Esophagus muscularis mucosa (tissue), 3 donors: ENCODE results near the gene SLC24A3.

ENCODE experiments used
- POLR2A ChIP-seq: fragments of 450-650 bp; IDR thresholded peaks from one replicate; pipeline ENCODE4 v1.6.1; 2017; ENCODE audit warnings: antibody characterized with exemption, moderate library complexity, mild to moderate bottlenecking, low read depth
- TF ChIP-seq, protein P1 (sequence below), 3 experiments: fragments of 200-600 bp in 2 of 3; fragments of 450-650 bp in 1 of 3; sonication (generic) in 2 of 3; IDR thresholded peaks; one replicate each; pipeline ENCODE4 v1.5.1; 2017 to 2019; ENCODE audit warnings: antibody characterized with exemption in 3 of 3, mild to moderate bottlenecking in 2 of 3, moderate library complexity in 1 of 3

DNA sequence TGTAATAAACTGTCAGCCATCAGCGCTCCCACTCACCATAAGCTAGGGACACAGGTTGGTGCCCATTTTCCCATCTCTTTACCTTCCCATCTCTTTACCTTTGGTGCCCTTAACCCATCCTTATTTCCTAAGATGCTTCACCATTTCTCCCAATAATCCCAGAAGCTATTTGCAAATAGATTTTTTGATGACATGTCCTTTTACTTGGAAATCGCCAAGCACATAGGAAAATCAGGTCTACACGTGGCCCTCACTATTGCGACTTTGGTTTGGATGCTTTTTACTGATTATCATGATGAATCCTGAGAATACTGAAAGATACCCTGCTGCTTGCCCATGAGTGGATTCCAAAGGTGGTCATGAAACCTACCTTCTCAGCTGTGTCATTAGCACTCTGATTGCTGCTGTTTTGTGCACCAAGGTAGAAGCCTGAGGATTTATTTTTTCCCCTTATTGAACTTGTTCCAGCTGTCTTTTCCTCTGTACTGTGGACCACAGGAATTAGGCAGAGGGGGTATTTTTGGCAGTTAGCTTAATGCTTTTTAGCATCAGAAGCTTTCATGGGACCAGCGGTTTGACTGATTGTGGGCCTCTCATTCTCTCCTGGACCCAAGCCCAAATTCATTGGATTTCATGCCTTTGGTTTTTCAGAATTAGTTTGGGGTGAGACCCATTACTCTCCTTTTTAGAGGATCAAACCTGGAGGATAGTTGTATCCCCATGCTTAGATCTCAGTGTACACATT is 316.0 kb downstream of the SLC24A3 start:
- TF ChIP-seq POLR2A, result no peak
- TF ChIP-seq, protein P1, sequence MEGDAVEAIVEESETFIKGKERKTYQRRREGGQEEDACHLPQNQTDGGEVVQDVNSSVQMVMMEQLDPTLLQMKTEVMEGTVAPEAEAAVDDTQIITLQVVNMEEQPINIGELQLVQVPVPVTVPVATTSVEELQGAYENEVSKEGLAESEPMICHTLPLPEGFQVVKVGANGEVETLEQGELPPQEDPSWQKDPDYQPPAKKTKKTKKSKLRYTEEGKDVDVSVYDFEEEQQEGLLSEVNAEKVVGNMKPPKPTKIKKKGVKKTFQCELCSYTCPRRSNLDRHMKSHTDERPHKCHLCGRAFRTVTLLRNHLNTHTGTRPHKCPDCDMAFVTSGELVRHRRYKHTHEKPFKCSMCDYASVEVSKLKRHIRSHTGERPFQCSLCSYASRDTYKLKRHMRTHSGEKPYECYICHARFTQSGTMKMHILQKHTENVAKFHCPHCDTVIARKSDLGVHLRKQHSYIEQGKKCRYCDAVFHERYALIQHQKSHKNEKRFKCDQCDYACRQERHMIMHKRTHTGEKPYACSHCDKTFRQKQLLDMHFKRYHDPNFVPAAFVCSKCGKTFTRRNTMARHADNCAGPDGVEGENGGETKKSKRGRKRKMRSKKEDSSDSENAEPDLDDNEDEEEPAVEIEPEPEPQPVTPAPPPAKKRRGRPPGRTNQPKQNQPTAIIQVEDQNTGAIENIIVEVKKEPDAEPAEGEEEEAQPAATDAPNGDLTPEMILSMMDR (IDR thresholded peaks at IDR 0.05), result no peak
